Right cardiac atrium (tissue), 5 donors: ENCODE results near the gene DIAPH1. TPM values are rescaled to one million over a fixed set of nuclear protein-coding genes. Genes with fewer than 3 reads are reported as not detected.

ENCODE experiments used
- ATAC-seq, 2 donors: fragments of 200-7000 bp; cut with Tn5 transposase; one replicate each; pipeline versions ENCODE4 v1.8.0 to v1.9.1; 2020; ENCODE audit warnings: moderate library complexity in 2 of 2, mild to moderate bottlenecking in 1 of 2
- DNase-seq, 3 donors: peaks; one replicate each; pipeline ENCODE4 v3.0.0-alpha.2; 2020
- H3K27ac ChIP-seq: one replicate; pipeline ENCODE4 v1.5.1; 2013; ENCODE audit warnings: mild to moderate bottlenecking, low read length, control low read depth, moderate library complexity
- H3K27me3 ChIP-seq: one replicate; pipeline ENCODE4 v1.6.1; 2013; ENCODE audit not compliant: control insufficient read depth, insufficient read depth
- H3K4me1 ChIP-seq: one replicate; pipeline ENCODE4 v1.6.1; 2013; ENCODE audit warnings: low read length; ENCODE audit not compliant: control insufficient read depth, insufficient read depth
- H3K4me3 ChIP-seq: one replicate; pipeline ENCODE4 v1.5.1; 2013; ENCODE audit warnings: low read length, control low read depth
- H3K9me3 ChIP-seq: one replicate; pipeline ENCODE4 v1.6.1; 2013; ENCODE audit warnings: low read length; ENCODE audit not compliant: control insufficient read depth
- WGBS: extraction: QIAGEN DNeasy Blood & Tissue Kit; methylation state at CpG from one replicate; pipeline ENCODE4 v1.1.7; 2013; 5-methylcytosine and 5-hydroxymethylcytosine counted together
- intact Hi-C, 4 donors: fragments of 100-400 bp; cut with DNase I; formaldehyde crosslinking; loops; one replicate each; pipeline versions ENCODE4 v1.11.0 to v1.14.0; 2022 to 2023
- polyA plus RNA-seq: library from polyadenylated mRNA; stranded (reverse); fragments of 200-250 nt; gene quantifications from one replicate; pipeline ENCODE4 v1.2.3, GENCODE V29; 2013
- total RNA-seq, 4 donors: library from RNA; stranded (reverse); fragmentation: NEBNext Ultra II Directional; extraction: Animal tissue kit (Norgen Biotek cat#: 25700); gene quantifications; one replicate each; pipeline ENCODE4 v1.2.1, GENCODE V29; 2021
- donor health status: healthy with polysubstance abuse.
- donor health status: DM: no; HTN: yes; CAD: no.
- donor health status: DM: no; HTN: no; CAD: no.
- donor health status: DM: no; HTN: yes; CAD: no; lungs with severe emphysema.
- donor health status: DM: yes; HTN: yes; CAD: no.

DIAPH1 gene
- total and polyA plus RNA-seq, 5 donors: 11.8 to 53.0 (median 19.1) TPM

- 86% methylated on average over 1 of the region's 1 CpG for WGBS
These were observed 32.6 kb downstream of the DIAPH1 start for GRCh38 chr5:141586246-141586645.

GRCh38 chr5:141585594-141585993 lies 33.2 kb downstream of the DIAPH1 start:
- H3K27ac ChIP-seq: no peak overlapping the region
- H3K4me1 ChIP-seq: no peaks in the 10 kb centered on the region
- no peaks in the 10 kb centered on the region for H3K9me3 ChIP-seq
- intact Hi-C loops: loop anchor here in 1 of 4 donors (5.0 kb wide), 1 partner anchor 42 kb away; no protein-coding TSS in a partner anchor
- no peaks in the 10 kb centered on the region for H3K27me3 ChIP-seq
- DNase-seq: no peak
- ATAC-seq: no peak
- no peak overlapping the region for H3K4me3 ChIP-seq
- WGBS: 93% methylated on average over 6 of the region's 6 CpGs

More at GRCh38 chr5:141586246-141586645, 32.6 kb downstream of the DIAPH1 start:
- no peak overlapping the region for H3K27ac ChIP-seq
- no peak overlapping the region for H3K4me3 ChIP-seq
- intact Hi-C loops: loop anchor here in 1 of 4 donors (5.0 kb wide), 1 partner anchor 41 kb away; no protein-coding TSS in a partner anchor
- no peaks in the 10 kb centered on the region for H3K9me3 ChIP-seq
- no peaks in the 10 kb centered on the region for H3K4me1 ChIP-seq
- no peaks in the 10 kb centered on the region for H3K27me3 ChIP-seq
- DNase-seq (no peak), ATAC-seq (no peak)

GRCh38 chr5:141574122-141574510 lies 44.7 kb downstream of the DIAPH1 start:
- Histone ChIP-seq H3K4me3 (no peak overlapping the region), H3K4me1 (no peaks in the 10 kb centered on the region), H3K27me3 (no peaks in the 10 kb centered on the region), H3K9me3 (no peaks in the 10 kb centered on the region), H3K27ac (no peak overlapping the region)
- DNase-seq: no peak
- 91% methylated on average over 2 of the region's 2 CpGs for WGBS
- intact Hi-C loops: no loop called here
- no peak for ATAC-seq

GRCh38 chr5:141573489-141574121 lies 45.2 kb downstream of the DIAPH1 start:
- no peaks in the 10 kb centered on the region for H3K27me3 ChIP-seq
- peak in 1 of 2 donors; percentile 19 for ATAC-seq
- no peaks in the 10 kb centered on the region for H3K4me1 ChIP-seq
- 61% methylated on average over 4 of the region's 4 CpGs for WGBS
- DNase-seq: no peak
- intact Hi-C loops: no loop called here
- H3K9me3 ChIP-seq: no peaks in the 10 kb centered on the region
- no peak overlapping the region for H3K27ac ChIP-seq
- no peak overlapping the region for H3K4me3 ChIP-seq

- DNase-seq (no peak), ATAC-seq (no peak)
- Histone ChIP-seq H3K4me3 (no peak overlapping the region), H3K27me3 (no peaks in the 10 kb centered on the region), H3K4me1 (no peaks in the 10 kb centered on the region), H3K9me3 (no peaks in the 10 kb centered on the region), H3K27ac (no peak overlapping the region)
- intact Hi-C loops: no loop called here
These were observed 48.1 kb downstream of the DIAPH1 start for GRCh38 chr5:141570655-141571054.

- H3K9me3 ChIP-seq: no peaks in the 10 kb centered on the region
- no peak for DNase-seq
- ATAC-seq: no peak
- no peak overlapping the region for H3K27ac ChIP-seq
- intact Hi-C loops: loop anchor here (10.0 kb wide), 3 partner anchors 353 to 393 kb away; partner anchors contain the start of genes PCDHB12 (in 2 of the 4), PCDHB13 (in 2 of the 4), PCDHB7 (in 1 of the 4) and PCDHB8 (in 1 of the 4)
- 38% methylated on average over 2 of the region's 2 CpGs for WGBS
- no peak overlapping the region for H3K4me3 ChIP-seq
- no peaks in the 10 kb centered on the region for H3K4me1 ChIP-seq
- no peaks in the 10 kb centered on the region for H3K27me3 ChIP-seq
These were observed 51.2 kb downstream of the DIAPH1 start for GRCh38 chr5:141567513-141568117.

GRCh38 chr5:141565826-141566570 lies 52.8 kb downstream of the DIAPH1 start:
- WGBS: 94% methylated on average over 8 of the region's 8 CpGs
- H3K9me3 ChIP-seq: no peaks in the 10 kb centered on the region
- DNase-seq (no peak), ATAC-seq (no peak)
- H3K4me3 ChIP-seq: no peak overlapping the region
- no peak overlapping the region for H3K27ac ChIP-seq
- no peaks in the 10 kb centered on the region for H3K4me1 ChIP-seq
- H3K27me3 ChIP-seq: no peaks in the 10 kb centered on the region
- intact Hi-C loops: loop anchor here (10.0 kb wide), 3 partner anchors 351 to 391 kb away; partner anchors contain the start of genes PCDHB12 (in 2 of the 4), PCDHB13 (in 2 of the 4), PCDHB7 (in 1 of the 4) and PCDHB8 (in 1 of the 4)

- peak overlapping the region; percentile 66 for H3K27ac ChIP-seq
- DNase-seq (peak in 2 of 3 donors; percentile 28 to 61), ATAC-seq (peak; percentile 61 to 67)
- 18% methylated on average over 5 of the region's 5 CpGs for WGBS
- H3K27me3 ChIP-seq: no peaks in the 10 kb centered on the region
- H3K4me1 ChIP-seq: peaks cover 3% of the 10 kb centered on the region
- no peak overlapping the region for H3K4me3 ChIP-seq
- intact Hi-C loops: loop anchor here (5.0 to 10.0 kb wide), 5 partner anchors 157 to 389 kb away; partner anchors contain the start of genes PCDHB12 (in 2 of the 4), PCDHB13 (in 2 of the 4), PCDHB7 (in 1 of the 4) and PCDHB8 (in 1 of the 4)
- no peaks in the 10 kb centered on the region for H3K9me3 ChIP-seq
These were observed 54.5 kb downstream of the DIAPH1 start for GRCh38 chr5:141564216-141564692.

- no peak overlapping the region for H3K27ac ChIP-seq
- peak; percentile 88 for ATAC-seq
- peak; percentile 81 to 91 (median 88) for DNase-seq
- 18% methylated on average over 9 of the region's 9 CpGs for WGBS
- no peaks in the 10 kb centered on the region for H3K9me3 ChIP-seq
- intact Hi-C loops: loop anchor here (5.0 to 10.0 kb wide), 5 partner anchors 154 to 386 kb away; partner anchors contain the start of genes PCDHB12 (in 2 of the 4), PCDHB13 (in 2 of the 4), PCDHB7 (in 1 of the 4) and PCDHB8 (in 1 of the 4)
- peaks cover 4% of the 10 kb centered on the region for H3K4me1 ChIP-seq
- peak overlapping the region; percentile 49 for H3K4me3 ChIP-seq
- no peaks in the 10 kb centered on the region for H3K27me3 ChIP-seq
These were observed 57.9 kb downstream of the DIAPH1 start for GRCh38 chr5:141560725-141561483.

GRCh38 chr5:141560151-141560550 lies 58.6 kb downstream of the DIAPH1 start:
- Histone ChIP-seq H3K9me3 (no peaks in the 10 kb centered on the region), H3K27ac (peak overlapping the region; percentile 87), H3K27me3 (no peaks in the 10 kb centered on the region), H3K4me1 (peaks cover 4% of the 10 kb centered on the region), H3K4me3 (no peak overlapping the region)
- intact Hi-C loops: loop anchor here (5.0 to 10.0 kb wide), 5 partner anchors 153 to 385 kb away; partner anchors contain the start of genes PCDHB12 (in 2 of the 4), PCDHB13 (in 2 of the 4), PCDHB7 (in 1 of the 4) and PCDHB8 (in 1 of the 4)
- no peak for DNase-seq
- ATAC-seq: no peak
